GM23338 (cell line): Measurements from ENCODE around the gene PLEKHG4B. TPM values are rescaled to one million over a fixed set of nuclear protein-coding genes. Genes with fewer than 3 reads are reported as not detected.

Experiments
- ATAC-seq: fragments of 200-7000 bp; cut with Tn5 transposase; 3 replicates; pipeline ENCODE4 v1.9.1; 2020
- DNase-seq: peaks from one replicate; pipeline ENCODE4 v3.0.0-alpha.2; 2015; ENCODE audit warnings: low spot score
- H2AFZ ChIP-seq: fragments of 200-600 bp; sonication (generic); 2 replicates; pipeline ENCODE4 v1.8.0; 2016; ENCODE audit warnings: antibody characterized with exemption, mild to moderate bottlenecking, moderate library complexity
- H3F3A ChIP-seq: fragments of 200-600 bp; sonication (generic); replicated peaks from 2 replicates; pipeline ENCODE4 v1.8.0; 2017; ENCODE audit warnings: antibody characterized with exemption, mixed run types, low read depth
- H3K27ac ChIP-seq: fragments of 200-600 bp; sonication (generic); 2 replicates; pipeline ENCODE4 v1.6.1; 2016; ENCODE audit warnings: low read depth
- H3K27me3 ChIP-seq: fragments of 200-600 bp; sonication (generic); 2 replicates; pipeline ENCODE4 v1.8.0; 2016; ENCODE audit warnings: mild to moderate bottlenecking, mixed run types, moderate library complexity; ENCODE audit not compliant: insufficient read depth
- H3K36me3 ChIP-seq: fragments of 200-600 bp; sonication (generic); 2 replicates; pipeline ENCODE4 v1.8.0; 2016; ENCODE audit warnings: mild to moderate bottlenecking; ENCODE audit not compliant: insufficient read depth
- H3K4me1 ChIP-seq: fragments of 200-600 bp; sonication (generic); 2 replicates; pipeline ENCODE4 v1.8.0; 2016; ENCODE audit warnings: mild to moderate bottlenecking, moderate library complexity; ENCODE audit not compliant: insufficient read depth
- H3K4me2 ChIP-seq: fragments of 200-600 bp; sonication (generic); 2 replicates; pipeline ENCODE4 v1.7.1; 2017; ENCODE audit warnings: mixed run types
- H3K4me3 ChIP-seq: fragments of 200-600 bp; sonication (generic); 2 replicates; pipeline ENCODE4 v1.6.1; 2016; ENCODE audit warnings: mixed run types
- H3K79me2 ChIP-seq: fragments of 200-600 bp; sonication (generic); replicated peaks from 2 replicates; pipeline ENCODE4 v1.8.0; 2017; ENCODE audit warnings: mild to moderate bottlenecking; ENCODE audit not compliant: insufficient read depth
- H3K9me2 ChIP-seq: fragments of 200-600 bp; sonication (generic); 2 replicates; pipeline ENCODE4 v1.8.0; 2017; ENCODE audit not compliant: insufficient read depth
- H4K20me1 ChIP-seq: fragments of 200-600 bp; sonication (generic); replicated peaks from 2 replicates; pipeline ENCODE4 v1.8.0; 2017; ENCODE audit warnings: mild to moderate bottlenecking; ENCODE audit not compliant: insufficient read depth
- H3K27ac Mint-ChIP-seq: 2 replicates; pipeline ENCODE4 v1.8.0; 2020; ENCODE audit warnings: inconsistent platforms, mild to moderate bottlenecking, moderate library complexity, mixed read lengths
- H3K27me3 Mint-ChIP-seq: 3 replicates; pipeline ENCODE4 v1.8.0; 2022; ENCODE audit warnings: low read depth, mild to moderate bottlenecking, moderate library complexity, mixed read lengths, inconsistent platforms; ENCODE audit not compliant: insufficient read depth, poor library complexity
- H3K36me3 Mint-ChIP-seq: 3 replicates; pipeline ENCODE4 v1.8.0; 2021; ENCODE audit warnings: low read depth, mild to moderate bottlenecking, inconsistent platforms, moderate library complexity, mixed read lengths
- H3K4me1 Mint-ChIP-seq: 3 replicates; pipeline ENCODE4 v1.8.0; 2020; ENCODE audit warnings: mild to moderate bottlenecking, inconsistent platforms, mixed read lengths
- H3K4me3 Mint-ChIP-seq: 3 replicates; pipeline ENCODE4 v1.8.0; 2021; ENCODE audit warnings: moderate library complexity, mild to moderate bottlenecking, inconsistent platforms, mixed read lengths
- H3K9me3 Mint-ChIP-seq: 3 replicates; pipeline ENCODE4 v1.8.0; 2020; ENCODE audit warnings: moderate library complexity, mild to moderate bottlenecking, inconsistent platforms, mixed read lengths
- CREB1 ChIP-seq: fragments of 250-450 bp; sonication (Bioruptor Pico); IDR thresholded peaks from 2 replicates; pipeline ENCODE4 v1.5.0; 2020; ENCODE audit warnings: low read depth, mild to moderate bottlenecking, moderate library complexity
- EZH2 ChIP-seq: fragments of 200-600 bp; sonication (generic); IDR thresholded peaks from one replicate; pipeline ENCODE4 v1.8.0; 2017; ENCODE audit warnings: antibody characterized with exemption, mild to moderate bottlenecking, low read depth; ENCODE audit not compliant: unreplicated experiment
- EZH2phosphoT487 ChIP-seq: fragments of 200-600 bp; sonication (generic); IDR thresholded peaks from one replicate; pipeline ENCODE4 v1.8.1; 2018; ENCODE audit warnings: antibody characterized with exemption; ENCODE audit not compliant: unreplicated experiment
- JUNB ChIP-seq: IDR thresholded peaks from one replicate; pipeline ENCODE4 v1.6.1; 2016; ENCODE audit warnings: antibody characterized with exemption; ENCODE audit not compliant: unreplicated experiment
- NANOG ChIP-seq: IDR thresholded peaks from 2 replicates; pipeline ENCODE4 v1.6.1; 2016; ENCODE audit warnings: antibody characterized with exemption, borderline replicate concordance
- POLR2AphosphoS5 ChIP-seq: IDR thresholded peaks from 2 replicates; pipeline ENCODE4 v1.6.1; 2016; ENCODE audit warnings: antibody characterized with exemption, low read depth
- STAT1 ChIP-seq: IDR thresholded peaks from one replicate; pipeline ENCODE4 v1.6.1; 2016; ENCODE audit warnings: antibody characterized with exemption; ENCODE audit not compliant: unreplicated experiment
- ZNF114 ChIP-seq: fragments of 250-450 bp; sonication (Bioruptor Pico); IDR thresholded peaks from 2 replicates; pipeline ENCODE4 v1.5.0; 2020; ENCODE audit warnings: mild to moderate bottlenecking, moderate library complexity
- ZNF331 ChIP-seq: fragments of 250-450 bp; sonication (Bioruptor Pico); IDR thresholded peaks from 2 replicates; pipeline ENCODE4 v1.5.0; 2020; ENCODE audit warnings: low read depth, mild to moderate bottlenecking, moderate library complexity
- polyA plus RNA-seq: library from polyadenylated mRNA; unstranded; fragments of >200 nt; fragmentation: Nextera tagmentation; extraction: Ambion mirVana; gene quantifications from 2 replicates; pipeline ENCODE4 v1.2.1, GENCODE V29; 2016
- total RNA-seq: library from RNA; depleted of rRNA; stranded (reverse); fragments of >200 nt; shearing (Covaris generic); gene quantifications from 2 replicates; pipeline ENCODE4 v1.2.3, GENCODE V29; 2014
- TF ChIP-seq, protein P1 (sequence below): IDR thresholded peaks from 2 replicates; pipeline ENCODE4 v1.6.1; 2016; ENCODE audit warnings: antibody characterized with exemption
- TF ChIP-seq, protein P2 (sequence below): IDR thresholded peaks from one replicate; pipeline ENCODE4 v1.6.1; 2018; ENCODE audit warnings: antibody characterized with exemption; ENCODE audit not compliant: unreplicated experiment
- TF ChIP-seq, protein P3 (sequence below): fragments of 250-450 bp; sonication (Bioruptor Pico); IDR thresholded peaks from 2 replicates; pipeline ENCODE4 v1.5.0; 2020; ENCODE audit warnings: mild to moderate bottlenecking, moderate library complexity
- TF ChIP-seq, protein P4 (sequence below), 2 experiments: fragments of 200-600 bp in 1 of 2; sonication (generic) in 1 of 2; conservative IDR thresholded peaks; 2 replicates each; pipeline versions ENCODE4 v1.5.1 to v1.6.1; 2016 to 2017; ENCODE audit warnings: antibody characterized with exemption in 2 of 2, low read depth in 2 of 2, mild to moderate bottlenecking in 2 of 2, moderate library complexity in 1 of 2

The PLEKHG4B gene
- total and polyA plus RNA-seq, 2 experiments from 2014 or later = 33.5 to 54.8 TPM

DNA sequence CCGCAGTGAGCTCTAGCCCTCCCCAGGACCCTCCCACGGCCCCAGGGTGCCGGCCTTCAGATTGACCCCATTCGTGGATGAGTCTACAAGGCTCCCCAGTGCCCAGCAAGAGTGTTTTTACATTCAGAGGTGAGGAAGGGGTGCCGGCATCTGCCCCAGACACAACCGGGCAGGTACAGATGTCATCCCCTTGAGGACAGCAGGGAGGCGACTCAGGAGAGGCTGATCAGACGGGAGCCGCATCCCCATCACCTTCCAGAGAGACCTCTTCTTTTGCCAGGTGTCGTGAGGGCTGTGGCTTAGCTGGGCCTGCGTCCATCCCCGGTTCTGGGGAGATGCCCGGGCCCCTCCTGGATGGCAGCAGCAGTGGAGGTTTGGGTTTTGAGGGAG, 95.1 kb downstream of the PLEKHG4B start:
- ATAC-seq = no peak
- peaks cover 13% of the 10 kb centered on the region for H3K27me3 Mint-ChIP-seq

More for the DNA sequence above, 95.1 kb downstream of the PLEKHG4B start:
- Mint-ChIP-seq H3K36me3 (peaks cover 11% of the 10 kb centered on the region), H3K27ac (no peak overlapping the region), H3K4me3 (no peak overlapping the region), H3K9me3 (no peaks in the 10 kb centered on the region; the same call in 2 of the 3 replicates), H3K4me1 (peaks cover 16% of the 10 kb centered on the region)
- Histone ChIP-seq H2AFZ (no peak overlapping the region), H3K27ac (no peak overlapping the region), H3K79me2 (no peaks in the 10 kb centered on the region), H3K4me1 (no peaks in the 10 kb centered on the region; the same call in 1 of the 2 replicates), H3K27me3 (no peaks in the 10 kb centered on the region), H3K4me2 (no peak overlapping the region), H3K4me3 (no peak overlapping the region), H4K20me1 (no peaks in the 10 kb centered on the region; the same call in 1 of the 2 replicates), H3K9me2 (no peaks in the 10 kb centered on the region), H3F3A (0 out of 2 replicates have a peak, but pooled peaks cover 2% of the 10 kb centered on the region), H3K36me3 (peaks cover 3% of the 10 kb centered on the region; the same call in 1 of the 2 replicates)
- no peak for TF ChIP-seq EZH2phosphoT487
- TF ChIP-seq, protein P1, sequence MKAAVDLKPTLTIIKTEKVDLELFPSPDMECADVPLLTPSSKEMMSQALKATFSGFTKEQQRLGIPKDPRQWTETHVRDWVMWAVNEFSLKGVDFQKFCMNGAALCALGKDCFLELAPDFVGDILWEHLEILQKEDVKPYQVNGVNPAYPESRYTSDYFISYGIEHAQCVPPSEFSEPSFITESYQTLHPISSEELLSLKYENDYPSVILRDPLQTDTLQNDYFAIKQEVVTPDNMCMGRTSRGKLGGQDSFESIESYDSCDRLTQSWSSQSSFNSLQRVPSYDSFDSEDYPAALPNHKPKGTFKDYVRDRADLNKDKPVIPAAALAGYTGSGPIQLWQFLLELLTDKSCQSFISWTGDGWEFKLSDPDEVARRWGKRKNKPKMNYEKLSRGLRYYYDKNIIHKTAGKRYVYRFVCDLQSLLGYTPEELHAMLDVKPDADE = no peak
- no peak for TF ChIP-seq ZNF114 (CRISPR knock-in tag)
- TF ChIP-seq, protein P2, sequence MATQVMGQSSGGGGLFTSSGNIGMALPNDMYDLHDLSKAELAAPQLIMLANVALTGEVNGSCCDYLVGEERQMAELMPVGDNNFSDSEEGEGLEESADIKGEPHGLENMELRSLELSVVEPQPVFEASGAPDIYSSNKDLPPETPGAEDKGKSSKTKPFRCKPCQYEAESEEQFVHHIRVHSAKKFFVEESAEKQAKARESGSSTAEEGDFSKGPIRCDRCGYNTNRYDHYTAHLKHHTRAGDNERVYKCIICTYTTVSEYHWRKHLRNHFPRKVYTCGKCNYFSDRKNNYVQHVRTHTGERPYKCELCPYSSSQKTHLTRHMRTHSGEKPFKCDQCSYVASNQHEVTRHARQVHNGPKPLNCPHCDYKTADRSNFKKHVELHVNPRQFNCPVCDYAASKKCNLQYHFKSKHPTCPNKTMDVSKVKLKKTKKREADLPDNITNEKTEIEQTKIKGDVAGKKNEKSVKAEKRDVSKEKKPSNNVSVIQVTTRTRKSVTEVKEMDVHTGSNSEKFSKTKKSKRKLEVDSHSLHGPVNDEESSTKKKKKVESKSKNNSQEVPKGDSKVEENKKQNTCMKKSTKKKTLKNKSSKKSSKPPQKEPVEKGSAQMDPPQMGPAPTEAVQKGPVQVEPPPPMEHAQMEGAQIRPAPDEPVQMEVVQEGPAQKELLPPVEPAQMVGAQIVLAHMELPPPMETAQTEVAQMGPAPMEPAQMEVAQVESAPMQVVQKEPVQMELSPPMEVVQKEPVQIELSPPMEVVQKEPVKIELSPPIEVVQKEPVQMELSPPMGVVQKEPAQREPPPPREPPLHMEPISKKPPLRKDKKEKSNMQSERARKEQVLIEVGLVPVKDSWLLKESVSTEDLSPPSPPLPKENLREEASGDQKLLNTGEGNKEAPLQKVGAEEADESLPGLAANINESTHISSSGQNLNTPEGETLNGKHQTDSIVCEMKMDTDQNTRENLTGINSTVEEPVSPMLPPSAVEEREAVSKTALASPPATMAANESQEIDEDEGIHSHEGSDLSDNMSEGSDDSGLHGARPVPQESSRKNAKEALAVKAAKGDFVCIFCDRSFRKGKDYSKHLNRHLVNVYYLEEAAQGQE = no peak
- TF ChIP-seq ZNF331 (CRISPR knock-in tag) = no peak
- no peak for TF ChIP-seq POLR2AphosphoS5
- no peak for TF ChIP-seq JUNB
- TF ChIP-seq EZH2 = no peak
- TF ChIP-seq, protein P3, sequence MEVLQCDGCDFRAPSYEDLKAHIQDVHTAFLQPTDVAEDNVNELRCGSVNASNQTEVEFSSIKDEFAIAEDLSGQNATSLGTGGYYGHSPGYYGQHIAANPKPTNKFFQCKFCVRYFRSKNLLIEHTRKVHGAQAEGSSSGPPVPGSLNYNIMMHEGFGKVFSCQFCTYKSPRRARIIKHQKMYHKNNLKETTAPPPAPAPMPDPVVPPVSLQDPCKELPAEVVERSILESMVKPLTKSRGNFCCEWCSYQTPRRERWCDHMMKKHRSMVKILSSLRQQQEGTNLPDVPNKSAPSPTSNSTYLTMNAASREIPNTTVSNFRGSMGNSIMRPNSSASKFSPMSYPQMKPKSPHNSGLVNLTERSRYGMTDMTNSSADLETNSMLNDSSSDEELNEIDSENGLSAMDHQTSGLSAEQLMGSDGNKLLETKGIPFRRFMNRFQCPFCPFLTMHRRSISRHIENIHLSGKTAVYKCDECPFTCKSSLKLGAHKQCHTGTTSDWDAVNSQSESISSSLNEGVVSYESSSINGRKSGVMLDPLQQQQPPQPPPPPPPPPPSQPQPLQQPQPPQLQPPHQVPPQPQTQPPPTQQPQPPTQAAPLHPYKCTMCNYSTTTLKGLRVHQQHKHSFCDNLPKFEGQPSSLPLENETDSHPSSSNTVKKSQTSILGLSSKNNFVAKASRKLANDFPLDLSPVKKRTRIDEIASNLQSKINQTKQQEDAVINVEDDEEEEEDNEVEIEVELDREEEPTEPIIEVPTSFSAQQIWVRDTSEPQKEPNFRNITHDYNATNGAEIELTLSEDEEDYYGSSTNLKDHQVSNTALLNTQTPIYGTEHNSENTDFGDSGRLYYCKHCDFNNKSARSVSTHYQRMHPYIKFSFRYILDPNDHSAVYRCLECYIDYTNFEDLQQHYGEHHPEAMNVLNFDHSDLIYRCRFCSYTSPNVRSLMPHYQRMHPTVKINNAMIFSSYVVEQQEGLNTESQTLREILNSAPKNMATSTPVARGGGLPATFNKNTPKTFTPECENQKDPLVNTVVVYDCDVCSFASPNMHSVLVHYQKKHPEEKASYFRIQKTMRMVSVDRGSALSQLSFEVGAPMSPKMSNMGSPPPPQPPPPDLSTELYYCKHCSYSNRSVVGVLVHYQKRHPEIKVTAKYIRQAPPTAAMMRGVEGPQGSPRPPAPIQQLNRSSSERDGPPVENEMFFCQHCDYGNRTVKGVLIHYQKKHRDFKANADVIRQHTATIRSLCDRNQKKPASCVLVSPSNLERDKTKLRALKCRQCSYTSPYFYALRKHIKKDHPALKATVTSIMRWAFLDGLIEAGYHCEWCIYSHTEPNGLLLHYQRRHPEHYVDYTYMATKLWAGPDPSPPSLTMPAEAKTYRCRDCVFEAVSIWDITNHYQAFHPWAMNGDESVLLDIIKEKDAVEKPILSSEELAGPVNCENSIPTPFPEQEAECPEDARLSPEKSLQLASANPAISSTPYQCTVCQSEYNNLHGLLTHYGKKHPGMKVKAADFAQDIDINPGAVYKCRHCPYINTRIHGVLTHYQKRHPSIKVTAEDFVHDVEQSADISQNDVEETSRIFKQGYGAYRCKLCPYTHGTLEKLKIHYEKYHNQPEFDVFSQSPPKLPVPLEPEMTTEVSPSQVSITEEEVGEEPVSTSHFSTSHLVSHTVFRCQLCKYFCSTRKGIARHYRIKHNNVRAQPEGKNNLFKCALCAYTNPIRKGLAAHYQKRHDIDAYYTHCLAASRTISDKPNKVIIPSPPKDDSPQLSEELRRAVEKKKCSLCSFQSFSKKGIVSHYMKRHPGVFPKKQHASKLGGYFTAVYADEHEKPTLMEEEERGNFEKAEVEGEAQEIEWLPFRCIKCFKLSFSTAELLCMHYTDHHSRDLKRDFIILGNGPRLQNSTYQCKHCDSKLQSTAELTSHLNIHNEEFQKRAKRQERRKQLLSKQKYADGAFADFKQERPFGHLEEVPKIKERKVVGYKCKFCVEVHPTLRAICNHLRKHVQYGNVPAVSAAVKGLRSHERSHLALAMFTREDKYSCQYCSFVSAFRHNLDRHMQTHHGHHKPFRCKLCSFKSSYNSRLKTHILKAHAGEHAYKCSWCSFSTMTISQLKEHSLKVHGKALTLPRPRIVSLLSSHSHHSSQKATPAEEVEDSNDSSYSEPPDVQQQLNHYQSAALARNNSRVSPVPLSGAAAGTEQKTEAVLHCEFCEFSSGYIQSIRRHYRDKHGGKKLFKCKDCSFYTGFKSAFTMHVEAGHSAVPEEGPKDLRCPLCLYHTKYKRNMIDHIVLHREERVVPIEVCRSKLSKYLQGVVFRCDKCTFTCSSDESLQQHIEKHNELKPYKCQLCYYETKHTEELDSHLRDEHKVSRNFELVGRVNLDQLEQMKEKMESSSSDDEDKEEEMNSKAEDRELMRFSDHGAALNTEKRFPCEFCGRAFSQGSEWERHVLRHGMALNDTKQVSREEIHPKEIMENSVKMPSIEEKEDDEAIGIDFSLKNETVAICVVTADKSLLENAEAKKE (CRISPR knock-in tag) = no peak
- no peak for TF ChIP-seq NANOG
- no peak for TF ChIP-seq STAT1
- TF ChIP-seq, protein P4, sequence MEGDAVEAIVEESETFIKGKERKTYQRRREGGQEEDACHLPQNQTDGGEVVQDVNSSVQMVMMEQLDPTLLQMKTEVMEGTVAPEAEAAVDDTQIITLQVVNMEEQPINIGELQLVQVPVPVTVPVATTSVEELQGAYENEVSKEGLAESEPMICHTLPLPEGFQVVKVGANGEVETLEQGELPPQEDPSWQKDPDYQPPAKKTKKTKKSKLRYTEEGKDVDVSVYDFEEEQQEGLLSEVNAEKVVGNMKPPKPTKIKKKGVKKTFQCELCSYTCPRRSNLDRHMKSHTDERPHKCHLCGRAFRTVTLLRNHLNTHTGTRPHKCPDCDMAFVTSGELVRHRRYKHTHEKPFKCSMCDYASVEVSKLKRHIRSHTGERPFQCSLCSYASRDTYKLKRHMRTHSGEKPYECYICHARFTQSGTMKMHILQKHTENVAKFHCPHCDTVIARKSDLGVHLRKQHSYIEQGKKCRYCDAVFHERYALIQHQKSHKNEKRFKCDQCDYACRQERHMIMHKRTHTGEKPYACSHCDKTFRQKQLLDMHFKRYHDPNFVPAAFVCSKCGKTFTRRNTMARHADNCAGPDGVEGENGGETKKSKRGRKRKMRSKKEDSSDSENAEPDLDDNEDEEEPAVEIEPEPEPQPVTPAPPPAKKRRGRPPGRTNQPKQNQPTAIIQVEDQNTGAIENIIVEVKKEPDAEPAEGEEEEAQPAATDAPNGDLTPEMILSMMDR (conservative IDR thresholded peaks at IDR 0.05; ENCODE audit: low read depth in 2 of 2) = no peak
- no peak for TF ChIP-seq CREB1 (CRISPR knock-in tag)
- DNase-seq = no peak
